GM18909 (cell line): ENCODE measurements around the gene NFATC4.
A peak's percentile ranks its signal among the peaks of the same experiment; 100 is the strongest.
"Not testable (repeated sequence)": the region's sequence is repeated elsewhere in the genome, so short reads cannot be mapped to it uniquely, and the experiment has no call there.

Source experiments
- ATAC-seq: cut with Tn5 transposase; IDR thresholded peaks from one replicate; pipeline ENCODE4 v1.9.1; 2021; ENCODE audit warnings: mild to moderate bottlenecking; ENCODE audit not compliant: unreplicated experiment, poor library complexity

Gene NFATC4

GRCh38 chr14:24338843-24339242 is 29.1 kb upstream of the NFATC4 start:
- no peak for ATAC-seq

DNA sequence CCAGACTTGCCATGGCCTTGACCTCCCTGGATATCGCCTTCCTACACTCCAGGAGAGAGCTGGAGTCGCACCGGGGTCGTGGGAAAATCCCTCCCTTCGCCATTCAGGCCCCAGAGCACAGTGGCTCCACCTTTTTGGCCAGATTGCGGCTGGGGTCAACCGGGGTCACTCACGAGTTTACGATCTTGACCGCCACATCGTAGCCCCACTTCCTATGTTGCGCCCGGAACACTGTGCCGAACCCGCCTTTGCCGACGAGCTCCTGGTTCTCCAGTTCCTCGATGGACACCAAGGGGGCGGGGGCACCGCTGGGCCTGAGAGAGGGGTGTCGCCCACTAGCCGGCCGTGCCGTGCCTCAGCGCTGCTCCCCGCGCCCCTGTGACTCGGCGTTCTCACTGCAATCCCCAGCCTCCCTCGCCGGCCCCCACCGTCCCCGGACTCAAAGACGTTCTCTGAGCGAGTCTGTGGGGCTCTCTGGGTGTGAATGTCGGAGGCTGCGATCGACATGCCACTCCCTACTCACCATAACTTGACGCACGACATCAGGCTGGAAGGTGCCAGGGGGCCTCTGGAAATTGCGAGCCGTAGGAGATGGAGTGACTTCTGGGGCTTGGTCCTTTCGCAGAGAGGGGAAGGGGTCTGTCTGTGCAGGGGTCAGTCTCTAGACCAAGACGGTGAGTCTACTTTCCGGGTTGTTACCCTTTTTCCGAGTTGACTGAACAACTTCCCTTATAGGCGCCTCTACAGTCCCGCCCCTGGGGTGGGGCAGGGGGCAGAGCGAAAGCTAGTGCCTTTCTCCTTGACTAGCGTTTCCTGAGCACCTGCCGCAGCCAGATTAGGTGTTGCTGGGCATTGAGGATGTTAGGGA is 28.5 kb upstream of the NFATC4 start, which contains the start of gene RIPK3:
TSS of gene RIPK3 (minus strand) at position 708 of the 868 bp plus-strand sequence. CDS start at position 543, 165 bp downstream.
- peak; percentile 93 for ATAC-seq

DNA sequence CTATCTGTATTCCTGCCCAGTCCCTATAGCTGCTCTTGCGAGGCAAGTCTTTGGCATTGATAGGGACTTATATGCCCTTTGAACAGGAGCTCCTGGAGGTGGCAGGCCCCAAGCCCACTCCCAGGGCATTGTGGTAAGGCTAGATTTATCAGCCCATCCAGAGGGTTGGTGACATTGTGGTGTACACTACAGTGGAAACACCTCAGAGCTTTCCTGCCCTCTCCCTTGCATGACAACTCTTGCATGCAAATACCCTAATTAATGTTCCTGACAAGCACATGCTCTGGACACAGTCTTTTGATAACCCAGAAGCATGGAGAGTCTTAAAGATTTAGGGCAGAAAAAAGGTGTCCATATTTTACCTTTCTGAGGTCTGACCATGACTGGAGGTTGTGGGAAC is 27.4 kb upstream of the NFATC4 start:
- ATAC-seq = no peak

GRCh38 chr14:24342889-24343288 is 25.1 kb upstream of the NFATC4 start:
- no peak for ATAC-seq

GRCh38 chr14:24343795-24344660 is 24.0 kb upstream of the NFATC4 start:
- no peak for ATAC-seq

DNA sequence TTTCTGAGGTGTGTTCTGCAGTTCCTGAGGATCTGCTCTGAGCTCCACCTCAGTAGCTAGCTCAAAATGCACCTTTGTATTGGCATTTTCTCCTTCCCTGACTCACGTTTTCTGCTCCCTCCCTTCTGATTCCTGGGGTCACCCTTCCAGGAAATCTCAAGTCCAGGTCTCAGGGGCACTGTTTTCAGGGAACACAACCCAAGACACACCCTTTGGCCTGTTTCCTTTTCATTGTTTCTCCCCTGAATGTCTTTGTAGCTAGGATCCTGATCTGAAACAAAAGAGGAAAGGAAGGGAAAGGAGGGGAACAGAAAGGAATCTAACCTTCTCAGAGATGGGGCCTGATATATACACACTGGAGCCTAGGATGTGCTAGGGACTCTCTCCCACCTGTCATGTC is 20.9 kb upstream of the NFATC4 start:
- no peak for ATAC-seq

DNA sequence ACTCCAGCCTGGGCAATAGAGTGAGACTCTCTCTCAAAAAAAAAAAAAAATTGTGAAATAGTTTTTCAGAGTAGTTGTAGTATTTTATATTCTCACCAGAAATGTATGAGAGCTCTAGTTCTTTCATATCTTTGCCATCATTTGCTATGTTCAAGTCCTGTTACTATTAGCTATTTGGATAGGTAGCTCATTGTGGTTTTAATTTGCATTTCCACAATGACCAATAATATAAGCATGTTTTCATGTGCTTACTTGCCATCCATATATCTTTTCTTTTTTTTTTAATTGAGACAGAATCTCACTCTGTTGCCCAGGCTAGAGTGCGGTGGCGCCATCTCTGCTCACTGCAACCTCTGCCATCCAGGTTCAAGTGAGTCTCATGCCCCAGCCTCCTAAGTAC is 19.8 kb upstream of the NFATC4 start:
- no peak for ATAC-seq

- no peak for ATAC-seq
Measured at GRCh38 chr14:24349742-24350141, 18.2 kb upstream of the NFATC4 start.

DNA sequence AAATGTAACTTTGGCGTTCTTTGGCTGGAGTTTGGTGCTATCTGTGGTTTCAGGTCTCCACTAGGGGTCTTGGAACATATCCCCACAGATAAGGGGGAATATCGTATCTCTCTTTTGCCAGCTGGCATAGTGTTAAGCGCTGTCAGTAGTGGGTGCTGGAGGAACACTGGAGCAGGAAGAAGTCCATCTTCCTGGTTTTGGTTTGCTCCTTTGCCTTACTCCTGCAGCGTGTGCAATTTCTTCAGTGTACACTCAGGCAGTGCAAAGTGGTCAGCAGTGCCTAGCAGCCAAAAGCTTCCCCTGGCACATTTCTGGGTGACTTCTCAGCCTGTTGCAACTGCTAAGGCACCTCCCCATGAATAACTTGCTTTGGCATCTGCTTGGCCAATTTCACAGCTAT is 16.5 kb upstream of the NFATC4 start:
- no peak for ATAC-seq

DNA sequence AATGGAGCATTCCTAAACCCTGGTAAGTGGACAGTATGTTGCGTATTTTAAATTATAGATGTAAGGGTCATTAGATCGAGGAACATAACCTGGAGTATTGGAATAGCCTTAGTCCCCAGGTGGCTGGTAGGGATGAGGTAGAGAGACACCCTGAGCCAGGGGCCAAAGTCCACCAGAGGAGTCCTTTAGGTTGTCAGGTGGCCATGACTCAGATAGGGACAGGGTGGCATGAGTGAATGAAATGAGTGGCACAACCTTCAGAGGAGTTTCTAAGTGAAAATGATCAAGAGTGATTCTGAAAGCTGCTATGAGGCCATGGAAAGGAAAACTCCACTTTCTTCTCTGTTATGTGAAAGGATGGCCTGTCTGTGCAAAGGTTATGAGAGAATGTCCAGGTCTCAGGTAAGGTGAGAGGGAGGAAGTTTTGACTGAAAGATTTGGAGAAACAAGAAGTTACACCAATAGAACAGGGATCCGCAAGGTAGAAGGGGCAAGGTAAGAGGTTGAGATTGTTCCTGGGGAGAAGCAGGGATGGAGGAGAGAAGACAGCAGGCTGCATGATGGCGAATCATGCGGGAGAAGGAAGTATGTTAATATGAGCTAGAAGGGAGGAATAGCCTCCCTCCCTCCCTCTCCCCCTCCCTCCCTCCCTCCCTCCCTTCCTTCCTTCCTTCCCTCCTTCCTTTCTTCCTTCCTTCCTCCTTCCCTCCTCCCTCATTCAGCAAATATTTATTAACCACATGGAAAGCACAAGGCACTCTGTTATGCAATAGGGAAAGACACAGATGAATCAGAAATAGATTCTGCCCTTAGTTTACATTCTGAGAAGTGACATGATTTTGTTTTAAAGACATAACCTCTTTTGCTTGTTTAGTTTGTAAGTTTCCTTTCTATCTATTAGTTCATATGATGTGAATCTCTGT is 14.2 kb upstream of the NFATC4 start:
- no peak for ATAC-seq

DNA sequence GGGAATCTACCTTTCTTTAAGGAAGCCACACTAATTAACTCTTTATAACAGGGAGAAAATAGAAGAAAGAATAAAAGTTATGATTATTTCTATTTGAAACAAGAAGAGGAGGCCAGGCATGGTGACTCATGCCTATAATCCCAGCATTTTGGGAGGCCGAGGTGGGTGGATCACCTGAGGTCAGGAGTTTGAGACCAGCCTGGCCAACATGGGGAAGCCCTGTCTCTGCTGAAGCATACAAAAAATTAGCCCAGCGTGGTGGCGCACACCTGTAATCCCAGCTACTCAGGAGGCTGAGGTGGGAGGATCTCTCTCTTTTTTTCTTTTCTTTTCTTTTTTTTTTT is 13.5 kb upstream of the NFATC4 start:
- not testable (repeated sequence) for ATAC-seq

GRCh38 chr14:24355009-24355408 is 13.0 kb upstream of the NFATC4 start:
- ATAC-seq = no peak

- ATAC-seq = no peak
Measured at GRCh38 chr14:24356208-24356607, 11.8 kb upstream of the NFATC4 start.

DNA sequence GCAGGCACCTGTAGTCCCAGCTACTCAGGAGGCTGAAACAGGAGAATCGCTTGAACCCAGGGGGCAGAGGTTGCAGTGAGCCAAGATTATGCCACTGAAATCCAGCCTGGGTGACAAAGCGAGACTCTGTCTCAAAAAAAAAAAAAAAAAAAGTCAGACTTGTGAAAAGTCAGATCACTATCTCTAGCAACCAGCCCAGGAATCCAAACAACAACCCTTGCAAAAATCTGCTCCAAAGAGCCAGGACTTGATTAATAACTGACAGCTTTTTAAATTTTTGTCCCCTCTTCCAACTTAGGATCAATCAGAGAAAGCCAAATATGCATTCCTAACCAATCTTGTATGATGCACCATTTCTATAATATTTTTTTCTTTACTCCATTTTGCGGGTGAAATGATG is 7.7 kb upstream of the NFATC4 start:
- ATAC-seq = no peak

GRCh38 chr14:24361326-24361725 is 6.7 kb upstream of the NFATC4 start:
- no peak for ATAC-seq

- no peak for ATAC-seq
Measured at GRCh38 chr14:24362241-24362960, 5.6 kb upstream of the NFATC4 start.

DNA sequence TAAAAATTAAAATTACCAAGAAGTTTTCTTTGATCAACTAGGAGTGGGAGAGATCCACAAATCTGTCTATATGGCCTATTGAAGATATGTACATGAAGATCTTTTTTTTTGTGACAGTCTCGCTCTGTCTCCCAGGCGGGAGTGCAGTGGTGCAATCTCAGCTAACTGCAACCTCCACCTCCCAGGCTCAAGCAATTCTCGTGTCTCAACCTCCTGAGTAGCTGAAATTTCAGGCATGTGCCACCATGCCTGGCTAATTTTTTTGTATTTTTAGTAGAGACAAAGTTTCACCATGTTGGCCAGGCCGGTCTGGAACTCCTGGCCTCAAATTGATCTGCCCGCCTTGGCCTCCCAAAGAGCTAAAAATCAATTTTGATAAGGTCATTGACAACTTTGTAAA is 4.6 kb upstream of the NFATC4 start:
- no peak for ATAC-seq

- no peak for ATAC-seq
Measured at GRCh38 chr14:24364841-24365240, 3.1 kb upstream of the NFATC4 start.

GRCh38 chr14:24365600-24366412 is 2.2 kb upstream of the NFATC4 start:
- ATAC-seq = peak; percentile 51
